H1 (cell line): ENCODE measurements around the gene MEA1. TPM values are rescaled to one million over a fixed set of nuclear protein-coding genes. Genes with fewer than 3 reads are reported as not detected.

Experiments used
- CTCF ChIA-PET: fragments of 300-600 bp; sonication (Branson Sonifier 250); formaldehyde crosslinking; loops from one replicate; lab custom pipeline; 2021; ENCODE audit not compliant: partially characterized antibody; lab: Charles Lee
- POLR2A ChIA-PET: fragments of 300-600 bp; sonication (Branson Sonifier 250); formaldehyde crosslinking; loops from one replicate; lab custom pipeline; 2021; ENCODE audit warnings: inconsistent platforms; ENCODE audit not compliant: partially characterized antibody; lab: Charles Lee
- DNase-seq, 2 experiments: peaks; one replicate each; pipeline versions ENCODE4 v3.0.0 to v3.0.0-alpha.2; 2010 to 2022; ENCODE audit warnings: low spot score in 2 of 2, low read depth in 1 of 2, mixed read lengths in 1 of 2
- FAIRE-seq: peaks from 2 replicates; lab custom pipeline; 2011; peaks lifted over from hg19 to GRCh38; lab: Jason Lieb, UNC
- H2AFZ ChIP-seq: 2 replicates; pipeline ENCODE4 v1.8.1; 2012; ENCODE audit warnings: low read length, inconsistent platforms
- H2AK5ac ChIP-seq: 2 replicates; pipeline ENCODE4 v1.6.1; 2013; ENCODE audit warnings: low read depth, low read length
- H2BK120ac ChIP-seq: replicated peaks from 2 replicates; pipeline ENCODE3; 2013; ENCODE audit warnings: low read depth, low read length, inconsistent platforms
- H2BK12ac ChIP-seq: 2 replicates; pipeline ENCODE4 v1.6.1; 2013; ENCODE audit warnings: low read depth, low read length
- H2BK15ac ChIP-seq: 2 replicates; pipeline ENCODE4 v1.6.1; 2013; ENCODE audit warnings: low read length
- H2BK20ac ChIP-seq: 2 replicates; pipeline ENCODE4 v1.6.1; 2013; ENCODE audit warnings: low read length
- H2BK5ac ChIP-seq: 2 replicates; pipeline ENCODE4 v1.6.1; 2013; ENCODE audit warnings: low read depth, low read length
- H3K14ac ChIP-seq: 2 replicates; pipeline ENCODE4 v1.6.1; 2013; ENCODE audit warnings: inconsistent platforms; ENCODE audit not compliant: insufficient read length
- H3K18ac ChIP-seq: 2 replicates; pipeline ENCODE4 v1.6.1; 2013; ENCODE audit warnings: low read length; ENCODE audit errors: extremely low read depth
- H3K23ac ChIP-seq: 2 replicates; pipeline ENCODE4 v1.6.1; 2013; ENCODE audit warnings: inconsistent platforms; ENCODE audit not compliant: insufficient read length
- H3K23me2 ChIP-seq: 2 replicates; pipeline ENCODE4 v1.6.1; 2013; ENCODE audit warnings: low read depth, low read length
- H3K27ac ChIP-seq: 2 replicates; pipeline ENCODE4 v1.6.1; 2011; ENCODE audit warnings: low read depth, low read length, inconsistent platforms
- H3K27me3 ChIP-seq, 4 experiments: replicated peaks in 1 of 4; 1 replicate in 1 of 4; 2 replicates in 3 of 4; pipeline versions ENCODE4 v1.6.1 to v1.8.1; 2011 to 2013; ENCODE audit warnings: low read length in 3 of 4, mild to moderate bottlenecking in 3 of 4, inconsistent platforms in 2 of 4, mixed read lengths in 2 of 4, moderate library complexity in 1 of 4; ENCODE audit not compliant: control insufficient read depth in 3 of 4, insufficient read depth in 3 of 4; ENCODE audit errors: extremely low read depth in 1 of 4
- H3K36me3 ChIP-seq, 4 experiments: 2 replicates each; pipeline versions ENCODE4 v1.6.1 to v1.8.1; 2011 to 2013; ENCODE audit warnings: mild to moderate bottlenecking in 4 of 4, low read length in 3 of 4, moderate library complexity in 2 of 4, control low read depth in 1 of 4, inconsistent platforms in 1 of 4; ENCODE audit not compliant: insufficient read depth in 4 of 4, control insufficient read depth in 2 of 4
- H3K4ac ChIP-seq: replicated peaks from 2 replicates; pipeline ENCODE3; 2013; ENCODE audit warnings: low read length, low read depth, mixed read lengths, inconsistent platforms; ENCODE audit not compliant: insufficient read length
- H3K4me1 ChIP-seq, 4 experiments: replicated peaks in 1 of 4; 1 replicate in 1 of 4; 2 replicates in 3 of 4; pipeline versions ENCODE4 v1.6.1 to v1.8.1; 2011 to 2013; ENCODE audit warnings: low read length in 3 of 4, inconsistent platforms in 2 of 4, mixed read lengths in 1 of 4; ENCODE audit not compliant: insufficient read depth in 4 of 4, control insufficient read depth in 3 of 4
- H3K4me2 ChIP-seq, 2 experiments: 2 replicates each; pipeline versions ENCODE4 v1.6.1 to v1.8.1; 2011 to 2013; ENCODE audit warnings: low read depth in 2 of 2, low read length in 2 of 2, control low read depth in 1 of 2, inconsistent platforms in 1 of 2, mild to moderate bottlenecking in 1 of 2; ENCODE audit not compliant: insufficient read depth in 1 of 2
- H3K4me3 ChIP-seq, 4 experiments: fragments of 200-600, 300-600 bp in 1 of 4; sonication (generic), shearing (Covaris generic), sonication (Bioruptor Twin) in 1 of 4; 2 replicates each; pipeline versions ENCODE4 v1.5.1 to v1.8.1; 2011 to 2016; ENCODE audit warnings: low read length in 4 of 4, low read depth in 3 of 4, control low read depth in 2 of 4, inconsistent platforms in 2 of 4, mild to moderate bottlenecking in 2 of 4, mixed read lengths in 1 of 4, moderate library complexity in 1 of 4; ENCODE audit not compliant: insufficient read depth in 2 of 4; ENCODE audit errors: extremely low read depth in 1 of 4
- H3K56ac ChIP-seq: replicated peaks from 2 replicates; pipeline ENCODE3; 2013; ENCODE audit warnings: low read depth, mild to moderate bottlenecking, mixed read lengths, low read length, inconsistent platforms; ENCODE audit not compliant: insufficient read length
- H3K79me1 ChIP-seq: 2 replicates; pipeline ENCODE4 v1.6.1; 2013; ENCODE audit warnings: low read depth, low read length, control low read depth
- H3K79me2 ChIP-seq, 2 experiments: 2 replicates each; pipeline versions ENCODE4 v1.6.1 to v1.8.1; 2012 to 2013; ENCODE audit warnings: low read length in 2 of 2, mild to moderate bottlenecking in 2 of 2, inconsistent platforms in 1 of 2; ENCODE audit not compliant: insufficient read depth in 2 of 2, control insufficient read depth in 1 of 2
- H3K9ac ChIP-seq, 4 experiments: replicated peaks in 1 of 4; 1 replicate in 1 of 4; 2 replicates in 3 of 4; pipeline versions ENCODE4 v1.6.1 to v1.8.1; 2011 to 2013; ENCODE audit warnings: low read depth in 3 of 4, low read length in 3 of 4, control low read depth in 2 of 4, mild to moderate bottlenecking in 2 of 4, moderate library complexity in 2 of 4, inconsistent platforms in 1 of 4; ENCODE audit errors: extremely low read depth in 1 of 4
- H3K9me3 ChIP-seq, 2 experiments: 2 replicates each; pipeline versions ENCODE4 v1.6.1 to v1.8.1; 2012 to 2013; ENCODE audit warnings: mild to moderate bottlenecking in 2 of 2, moderate library complexity in 2 of 2, control low read depth in 1 of 2, inconsistent platforms in 1 of 2, low read depth in 1 of 2, low read length in 1 of 2, mixed read lengths in 1 of 2; ENCODE audit not compliant: insufficient read depth in 2 of 2
- H4K20me1 ChIP-seq, 2 experiments: replicated peaks in 1 of 2; 2 replicates each; pipeline versions ENCODE3 to v1.8.1; 2011 to 2013; ENCODE audit warnings: inconsistent platforms in 2 of 2, low read length in 2 of 2, mild to moderate bottlenecking in 1 of 2; ENCODE audit not compliant: insufficient read depth in 2 of 2, control insufficient read depth in 1 of 2
- H4K5ac ChIP-seq: 2 replicates; pipeline ENCODE4 v1.6.1; 2013; ENCODE audit warnings: low read length, low read depth, mixed read lengths, inconsistent platforms; ENCODE audit not compliant: insufficient read length
- H4K8ac ChIP-seq: 2 replicates; pipeline ENCODE4 v1.8.0; 2013; ENCODE audit warnings: mild to moderate bottlenecking, moderate library complexity, low read length, inconsistent platforms; ENCODE audit not compliant: insufficient read depth; ENCODE audit errors: extremely low read depth
- H4K91ac ChIP-seq: replicated peaks from 2 replicates; pipeline ENCODE3; 2013; ENCODE audit warnings: low read length, mixed read lengths, inconsistent platforms; ENCODE audit not compliant: insufficient read length
- BCL11A ChIP-seq, 2 experiments: IDR thresholded peaks; one replicate each; pipeline ENCODE4 v1.6.1; 2011; ENCODE audit warnings: low read depth in 2 of 2, low read length in 2 of 2, mild to moderate bottlenecking in 2 of 2
- CBX5 ChIP-seq: fragments of 300-800, 300-1000 bp; sonication (generic); IDR thresholded peaks from 2 replicates; pipeline ENCODE4 v1.7.1; 2016; ENCODE audit warnings: antibody characterized with exemption, low read length, low read depth
- CBX8 ChIP-seq: fragments of 300-800, 300-1000 bp; sonication (generic); IDR thresholded peaks from 2 replicates; pipeline ENCODE4 v1.7.1; 2016; ENCODE audit warnings: low read depth, low read length, borderline replicate concordance
- CEBPB ChIP-seq: IDR thresholded peaks from 2 replicates; pipeline ENCODE4 v1.6.1; 2012; ENCODE audit warnings: low read depth, low read length
- HDAC6 ChIP-seq: IDR thresholded peaks from one replicate; pipeline ENCODE4 v1.7.1; 2012; ENCODE audit warnings: low read depth, mild to moderate bottlenecking, inconsistent platforms, low read length, moderate library complexity
- JUN ChIP-seq: IDR thresholded peaks from 2 replicates; pipeline ENCODE4 v1.6.1; 2011; ENCODE audit warnings: low read depth, mild to moderate bottlenecking, improper control_type of control experiment, low read length
- MAFK ChIP-seq: IDR thresholded peaks from 2 replicates; pipeline ENCODE4 v1.6.1; 2012; ENCODE audit warnings: low read depth, mild to moderate bottlenecking, improper control_type of control experiment, low read length
- POLR2A ChIP-seq, 2 experiments: IDR thresholded peaks; 1 replicate in 1 of 2; 2 replicates in 1 of 2; pipeline ENCODE4 v1.6.1; 2011; ENCODE audit warnings: low read depth in 2 of 2, low read length in 2 of 2, mild to moderate bottlenecking in 2 of 2; ENCODE audit errors: control extremely low read depth in 1 of 2
- RNF2 ChIP-seq: fragments of 200-900, 300-1000 bp; sonication (generic); IDR thresholded peaks from 2 replicates; pipeline ENCODE4 v1.7.1; 2016; ENCODE audit warnings: borderline replicate concordance, low read depth, mild to moderate bottlenecking, antibody characterized with exemption, low read length; ENCODE audit not compliant: poor library complexity, severe bottlenecking; ENCODE audit errors: missing control alignments
- RXRA ChIP-seq: IDR thresholded peaks from 2 replicates; pipeline ENCODE4 v1.6.1; 2011; ENCODE audit warnings: low read depth, mild to moderate bottlenecking, low read length, moderate library complexity; ENCODE audit not compliant: insufficient read depth
- SP4 ChIP-seq: IDR thresholded peaks from 2 replicates; pipeline ENCODE4 v1.6.1; 2012; ENCODE audit warnings: low read length, inconsistent platforms
- ZNF274 ChIP-seq: IDR thresholded peaks from 2 replicates; pipeline ENCODE4 v1.7.0; 2012; ENCODE audit warnings: low read length, borderline replicate concordance; ENCODE audit errors: extremely low read depth
- WGBS, 2 experiments: shearing (Covaris generic) in 1 of 2; methylation state at CpG; one replicate each; pipeline versions ENCODE4 v1.1.6 to v1.1.7; 2013 to 2015; ENCODE audit warnings: low lambda C conversion rate in 2 of 2, mixed read lengths in 2 of 2, inconsistent platforms in 1 of 2, low coverage in 1 of 2, missing lambda C conversion rate in 1 of 2; ENCODE audit not compliant: insufficient replicate concordance in 2 of 2, insufficient coverage in 1 of 2, insufficient read length in 1 of 2; ENCODE audit errors: extremely low coverage in 1 of 2, missing lambda C conversion rate in 1 of 2; 5-methylcytosine and 5-hydroxymethylcytosine counted together
- polyA plus RNA-seq, 7 experiments: library from polyadenylated mRNA; depleted of rRNA in 3 of 7; stranded (reverse) in 5 of 7; unstranded in 2 of 7; fragments of >200 nt in 5 of 7; fragments of 200-250 nt in 2 of 7; gene quantifications; 1 replicate in 5 of 7; 2 replicates in 1 of 7; 4 replicates in 1 of 7; pipeline versions ENCODE4 v1.2.1 to v1.2.3, GENCODE V29; 2011 to 2013; ENCODE audit warnings: missing spikeins in 2 of 7, mixed read lengths in 2 of 7
- total RNA-seq: library from RNA; stranded (reverse); fragmentation: NEBNext Ultra II Directional; extraction: Animal tissue kit (Norgen Biotek cat#: 25700); gene quantifications from 2 replicates; pipeline ENCODE4 v1.2.1, GENCODE V29; 2021
- TF ChIP-seq, protein P1 (sequence below): IDR thresholded peaks from 2 replicates; pipeline ENCODE4 v1.6.1; 2012; ENCODE audit warnings: inconsistent platforms

Gene MEA1
- total and polyA plus RNA-seq, 2 of the 8 experiments (the other 6 are each of a cell fraction or from before 2014, with no cell fraction given), result 94.2 to 96.4 TPM

DNA sequence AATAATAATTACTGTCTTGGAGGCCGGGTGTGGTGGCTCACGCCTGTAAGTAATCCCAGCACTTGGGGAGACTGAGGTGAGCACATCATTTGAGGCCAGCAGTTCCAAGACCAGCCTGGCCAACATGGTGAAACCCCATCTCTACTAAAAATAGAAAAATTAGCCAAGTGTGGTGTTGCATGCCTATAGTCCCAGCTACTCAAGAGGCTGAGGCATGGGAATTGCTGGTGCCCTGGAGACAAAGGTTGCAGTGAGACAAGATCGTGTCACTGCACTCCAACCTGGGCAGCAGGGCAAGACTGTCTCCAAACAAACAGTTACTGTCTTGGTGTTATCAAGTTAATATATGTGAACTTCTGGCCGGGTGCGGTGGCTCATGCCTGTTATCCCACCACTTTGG, 12.6 kb upstream of the MEA1 start:
- DNase-seq (no peak), FAIRE-seq (no peak)
- WGBS, 2 experiments, result 91% methylated on average over 5 of the region's 5 CpGs; no CpG with 5 or more reads in 1 of the 2 experiments
- Histone ChIP-seq H3K79me2 (peaks cover 0 to 28% of the 10 kb centered on the region in 2 experiments; a peak in 3 of 4 replicates), H3K14ac (no peak overlapping the region), H2BK5ac (no peak overlapping the region), H4K8ac (no peak overlapping the region), H3K27me3 (no peaks in the 10 kb centered on the region), H2BK120ac (no peak overlapping the region), H2BK15ac (no peak overlapping the region), H4K20me1 (peaks cover 0 to 5% of the 10 kb centered on the region in 2 experiments), H3K23ac (no peak overlapping the region), H4K5ac (no peak overlapping the region), H4K91ac (no peak overlapping the region), H3K4ac (no peak overlapping the region), H2BK12ac (no peak overlapping the region), H3K4me1 (no peaks in the 10 kb centered on the region), H3K27ac (no peak overlapping the region), H2AFZ (no peak overlapping the region), H3K9me3 (no peaks in the 10 kb centered on the region), H3K36me3 (peaks cover 40 to 69% (median 56%) of the 10 kb centered on the region in 4 experiments), H3K4me2 (no peak overlapping the region), H3K56ac (no peak overlapping the region), H3K9ac (no peak overlapping the region), H3K4me3 (no peak overlapping the region), H3K18ac (no peak overlapping the region), H3K23me2 (peaks cover 2% of the 10 kb centered on the region), H2BK20ac (no peak overlapping the region), H3K79me1 (peaks cover 9% of the 10 kb centered on the region; the same call in 1 of the 2 replicates), H2AK5ac (no peak overlapping the region)
- POLR2A ChIA-PET, result interaction anchor here (0.6 to 27.9 kb wide), 6 partner anchors 11 to 97 kb away, joined by 3 to 584 read pairs (median 8); partner anchors contain the start of genes CNPY3, CUL7, KLC4 and KLHDC3
- CTCF ChIA-PET, result interaction anchor here (0.6 to 2.0 kb wide), 3 partner anchors 117 to 422 kb away, joined by 4 to 6 read pairs (median 4); no protein-coding TSS in a partner anchor
- TF ChIP-seq, protein P1, sequence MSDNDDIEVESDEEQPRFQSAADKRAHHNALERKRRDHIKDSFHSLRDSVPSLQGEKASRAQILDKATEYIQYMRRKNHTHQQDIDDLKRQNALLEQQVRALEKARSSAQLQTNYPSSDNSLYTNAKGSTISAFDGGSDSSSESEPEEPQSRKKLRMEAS, result no peak
- TF ChIP-seq JUN (no peak), CBX5 (no peak), RXRA (no peak), RNF2 (no peak), ZNF274 (no peak), CEBPB (no peak), POLR2A (IDR thresholded peaks at IDR 0.05; ENCODE audit: control extremely low read depth in 1 of 2, low read depth in 2 of 2, low read length in 2 of 2) (no peak), SP4 (no peak), MAFK (no peak), HDAC6 (no peak), CBX8 (no peak), BCL11A (IDR thresholded peaks at IDR 0.05; ENCODE audit: low read depth in 2 of 2, low read length in 2 of 2) (no peak)
